ENCODE measurements around the gene CARNS1. TPM values are rescaled to one million over a fixed set of nuclear protein-coding genes. Genes with fewer than 3 reads are reported as not detected.

Gene CARNS1
- total and polyA plus RNA-seq, 7 donors: 0.16 to 0.83 (median 0.55) TPM; not detected in 2

GRCh38 chr11:67405196-67405567, 10.3 kb upstream of the CARNS1 start:
- peaks cover 0 to 25% (median 15%) of the 10 kb centered on the region in 4 donors for H3K4me1 ChIP-seq
- no peak overlapping the region for H3K4me3 ChIP-seq
- intact Hi-C loops (cut with DNase I): no loop called here

GRCh38 chr11:67405688-67406339, 9.7 kb upstream of the CARNS1 start:
- H3K4me1 ChIP-seq: peaks cover 0 to 19% (median 8%) of the 10 kb centered on the region in 4 donors
- H3K36me3 ChIP-seq: no peaks in the 10 kb centered on the region
- no peak overlapping the region for H3K4me3 ChIP-seq
- DNase-seq: no peak
- peaks cover 21 to 73% (median 39%) of the 10 kb centered on the region in 3 donors for H3K27me3 ChIP-seq
- no peaks in the 10 kb centered on the region for H3K9me3 ChIP-seq
- no peak overlapping the region for H3K27ac ChIP-seq
- no peak for TF ChIP-seq POLR2AphosphoS5 (IDR thresholded peaks at IDR 0.05)
- no peak for TF ChIP-seq POLR2A (IDR thresholded peaks at IDR 0.05)
- no peak for TF ChIP-seq CTCF (IDR thresholded peaks at IDR 0.05)
- no peak for TF ChIP-seq EP300 (IDR thresholded peaks at IDR 0.05)
- WGBS, 2 donors: 82 to 93% methylated on average over 9 of the region's 9 CpGs
- intact Hi-C loops (cut with DNase I): no loop called here

More at GRCh38 chr11:67405196-67405567, 10.3 kb upstream of the CARNS1 start:
- Histone ChIP-seq H3K9me3 (no peaks in the 10 kb centered on the region), H3K36me3 (no peaks in the 10 kb centered on the region), H3K27ac (no peak overlapping the region), H3K27me3 (peaks cover 18 to 67% (median 33%) of the 10 kb centered on the region in 3 donors)
- 74 to 93% methylated on average over 6 of the region's 6 CpGs for WGBS, 2 donors
- no peak for DNase-seq
- TF ChIP-seq CTCF (IDR thresholded peaks at IDR 0.05) (no peak), POLR2AphosphoS5 (IDR thresholded peaks at IDR 0.05) (no peak), EP300 (IDR thresholded peaks at IDR 0.05) (no peak), POLR2A (IDR thresholded peaks at IDR 0.05) (no peak)

- no peak for DNase-seq
- Histone ChIP-seq H3K4me3 (no peak overlapping the region), H3K9me3 (no peaks in the 10 kb centered on the region), H3K36me3 (no peaks in the 10 kb centered on the region), H3K27ac (no peak overlapping the region), H3K4me1 (peaks cover 0 to 14% (median 7%) of the 10 kb centered on the region in 4 donors), H3K27me3 (peaks cover 26 to 80% (median 46%) of the 10 kb centered on the region in 3 donors)
- WGBS, 2 donors: 81 to 84% methylated on average over 18 of the region's 18 CpGs
- TF ChIP-seq CTCF (IDR thresholded peaks at IDR 0.05) (no peak), EP300 (IDR thresholded peaks at IDR 0.05) (no peak), POLR2A (IDR thresholded peaks at IDR 0.05) (no peak), POLR2AphosphoS5 (IDR thresholded peaks at IDR 0.05) (no peak)
- intact Hi-C loops (cut with DNase I): no loop called here
These were observed 9.0 kb upstream of the CARNS1 start for GRCh38 chr11:67406420-67406968.

- WGBS, 2 donors: 43 to 48% methylated on average over 12 of the region's 12 CpGs
- intact Hi-C loops (cut with DNase I): no loop called here
These were observed 8.3 kb upstream of the CARNS1 start for GRCh38 chr11:67406969-67407687.

More at GRCh38 chr11:67406969-67407687, 8.3 kb upstream of the CARNS1 start:
- Histone ChIP-seq H3K36me3 (no peaks in the 10 kb centered on the region), H3K27me3 (peaks cover 26 to 86% (median 50%) of the 10 kb centered on the region in 3 donors), H3K4me3 (no peak overlapping the region), H3K27ac (no peak overlapping the region), H3K4me1 (peaks cover 0 to 11% (median 5%) of the 10 kb centered on the region in 4 donors), H3K9me3 (no peaks in the 10 kb centered on the region)
- DNase-seq: no peak
- TF ChIP-seq CTCF (IDR thresholded peaks at IDR 0.05): no peak
- no peak for TF ChIP-seq EP300 (IDR thresholded peaks at IDR 0.05)
- no peak for TF ChIP-seq POLR2A (IDR thresholded peaks at IDR 0.05)
- no peak for TF ChIP-seq POLR2AphosphoS5 (IDR thresholded peaks at IDR 0.05)
